OCI-LY3 (cell line): ENCODE results near the gene MS4A14.
"Not testable (repeated sequence)": the region's sequence is repeated elsewhere in the genome, so short reads cannot be mapped to it uniquely, and the experiment has no call there.

Source experiments
- H2AFZ ChIP-seq: fragments of 200-600, 300-600 bp; shearing (Covaris generic); 2 replicates; pipeline ENCODE4 v1.6.0; 2014; ENCODE audit warnings: antibody characterized with exemption, low read depth, low read length
- H3K27ac ChIP-seq: fragments of 200-600, 300-600 bp; sonication (generic); 2 replicates; pipeline ENCODE4 v1.5.1; 2014; ENCODE audit warnings: mild to moderate bottlenecking, low read length, moderate library complexity, mixed read lengths
- H3K27me3 ChIP-seq: fragments of 200-600, 300-600 bp; sonication (generic); 2 replicates; pipeline ENCODE4 v1.6.1; 2014; ENCODE audit warnings: low read depth, low read length, mixed read lengths
- H3K36me3 ChIP-seq: fragments of 200-600, 300-600 bp; sonication (generic); replicated peaks from 2 replicates; pipeline ENCODE3; 2014; ENCODE audit warnings: low read depth, low read length, mixed read lengths
- H3K4me1 ChIP-seq: fragments of 300-600, 200-600 bp; sonication (generic); 2 replicates; pipeline ENCODE4 v1.6.1; 2014; ENCODE audit warnings: low read length, mixed read lengths
- H3K4me2 ChIP-seq: fragments of 200-600, 300-600 bp; sonication (generic); 2 replicates; pipeline ENCODE4 v1.6.1; 2014; ENCODE audit warnings: low read length, mixed read lengths
- H3K4me3 ChIP-seq: fragments of 300-600, 200-600 bp; sonication (generic); 2 replicates; pipeline ENCODE4 v1.5.1; 2014; ENCODE audit warnings: antibody characterized with exemption, mild to moderate bottlenecking, low read length, moderate library complexity
- H3K79me2 ChIP-seq: fragments of 300-600, 200-600 bp; shearing (Covaris generic); 2 replicates; pipeline ENCODE4 v1.6.1; 2014; ENCODE audit warnings: mild to moderate bottlenecking, low read length, mixed read lengths
- H3K9ac ChIP-seq: fragments of 300-600, 200-600 bp; shearing (Covaris generic); 2 replicates; pipeline ENCODE4 v1.6.0; 2014; ENCODE audit warnings: mild to moderate bottlenecking, low read length, moderate library complexity
- H3K9me3 ChIP-seq: fragments of 200-600, 300-600 bp; shearing (Covaris generic); 2 replicates; pipeline ENCODE4 v1.6.1; 2014; ENCODE audit warnings: low read length, mixed read lengths; ENCODE audit not compliant: insufficient read depth
- H4K20me1 ChIP-seq: fragments of 200-600, 300-600 bp; sonication (generic); 2 replicates; pipeline ENCODE4 v1.6.1; 2016; ENCODE audit warnings: low read length, mixed read lengths; ENCODE audit not compliant: insufficient read depth
- CTCF ChIP-seq: fragments of 200-600, 300-600 bp; sonication (generic); IDR thresholded peaks from 2 replicates; pipeline ENCODE4 v1.5.1; 2014; ENCODE audit warnings: antibody characterized with exemption, low read length, low read depth
- EZH2phosphoT487 ChIP-seq: fragments of 200-600 bp; shearing (Covaris generic); IDR thresholded peaks from 2 replicates; pipeline ENCODE4 v1.6.1; 2018; ENCODE audit warnings: antibody characterized with exemption, mixed run types, low read depth

MS4A14 gene

GRCh38 chr11:60431251-60431650 is 35.0 kb downstream of the MS4A14 start:
- H2AFZ ChIP-seq, result no peak overlapping the region
- no peak overlapping the region for H3K4me2 ChIP-seq
- H3K79me2 ChIP-seq, result no peaks in the 10 kb centered on the region
- no peak overlapping the region for H3K9ac ChIP-seq
- H3K9me3 ChIP-seq, result no peaks in the 10 kb centered on the region
- H3K27ac ChIP-seq, result no peak overlapping the region
- H4K20me1 ChIP-seq, result no peaks in the 10 kb centered on the region
- TF ChIP-seq EZH2phosphoT487, result no peak
- TF ChIP-seq CTCF, result no peak
- H3K4me3 ChIP-seq, result no peak overlapping the region
- H3K4me1 ChIP-seq, result no peaks in the 10 kb centered on the region
- no peaks in the 10 kb centered on the region for H3K27me3 ChIP-seq
- H3K36me3 ChIP-seq, result no peaks in the 10 kb centered on the region

DNA sequence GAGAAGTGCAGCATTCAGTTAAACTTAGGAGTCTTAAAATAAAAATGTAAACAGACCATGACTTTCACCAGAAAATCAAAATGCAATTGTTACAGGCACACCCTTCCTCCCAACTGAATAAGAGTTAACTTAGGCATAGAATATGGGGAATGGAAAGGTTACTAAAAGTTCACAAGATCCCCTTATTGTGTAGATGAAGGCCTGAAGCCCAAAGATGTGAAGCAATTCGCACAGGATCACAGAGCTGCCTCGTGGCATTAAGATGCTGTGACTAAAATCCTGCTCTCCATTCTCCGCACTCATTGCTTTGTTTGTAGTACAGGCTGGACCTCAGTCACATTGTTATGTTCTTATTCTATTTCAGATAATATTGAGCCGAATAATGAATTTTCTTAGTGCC is 37.1 kb downstream of the MS4A14 start:
- H3K4me2 ChIP-seq, result no peak overlapping the region
- H3K9me3 ChIP-seq, result no peaks in the 10 kb centered on the region
- H4K20me1 ChIP-seq, result no peaks in the 10 kb centered on the region
- H3K27me3 ChIP-seq, result no peaks in the 10 kb centered on the region
- H3K9ac ChIP-seq, result no peak overlapping the region
- H3K36me3 ChIP-seq, result no peaks in the 10 kb centered on the region
- H3K4me3 ChIP-seq, result no peak overlapping the region
- no peaks in the 10 kb centered on the region for H3K79me2 ChIP-seq
- no peak overlapping the region for H2AFZ ChIP-seq
- no peaks in the 10 kb centered on the region for H3K4me1 ChIP-seq
- TF ChIP-seq CTCF (no peak), EZH2phosphoT487 (no peak)
- no peak overlapping the region for H3K27ac ChIP-seq

DNA sequence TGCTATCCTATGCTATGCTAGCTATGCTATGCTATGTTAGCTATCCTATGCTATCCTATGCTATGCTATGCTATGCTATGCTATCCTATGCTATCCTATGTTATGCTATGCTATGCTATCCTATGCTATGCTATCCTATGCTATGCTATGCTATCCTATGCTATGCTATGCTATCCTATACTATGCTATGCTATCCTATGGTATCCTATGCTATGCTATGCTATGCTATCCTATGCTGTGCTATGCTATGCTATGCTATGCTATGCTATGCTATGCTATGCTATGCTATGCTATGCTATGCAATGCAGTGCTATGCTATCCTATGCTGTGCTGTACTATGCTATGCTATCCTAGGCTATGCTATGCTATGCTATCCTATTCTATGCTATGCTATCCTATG is 50.8 kb downstream of the MS4A14 start:
- H3K9ac ChIP-seq, result peak overlapping the region; percentile 75; the same call in 1 of the 2 replicates
- no peak overlapping the region for H2AFZ ChIP-seq
- H3K9me3 ChIP-seq, result no peaks in the 10 kb centered on the region
- H3K79me2 ChIP-seq, result no peaks in the 10 kb centered on the region
- H3K4me3 ChIP-seq, result peak overlapping the region; percentile 73
- no peak for TF ChIP-seq EZH2phosphoT487
- TF ChIP-seq CTCF, result no peak
- peaks cover 48% of the 10 kb centered on the region for H3K4me1 ChIP-seq
- no peaks in the 10 kb centered on the region for H3K27me3 ChIP-seq
- peaks cover 4% of the 10 kb centered on the region for H3K36me3 ChIP-seq
- no peaks in the 10 kb centered on the region for H4K20me1 ChIP-seq
- H3K4me2 ChIP-seq, result peak overlapping the region; percentile 78
- peak overlapping the region; percentile 80 for H3K27ac ChIP-seq

DNA sequence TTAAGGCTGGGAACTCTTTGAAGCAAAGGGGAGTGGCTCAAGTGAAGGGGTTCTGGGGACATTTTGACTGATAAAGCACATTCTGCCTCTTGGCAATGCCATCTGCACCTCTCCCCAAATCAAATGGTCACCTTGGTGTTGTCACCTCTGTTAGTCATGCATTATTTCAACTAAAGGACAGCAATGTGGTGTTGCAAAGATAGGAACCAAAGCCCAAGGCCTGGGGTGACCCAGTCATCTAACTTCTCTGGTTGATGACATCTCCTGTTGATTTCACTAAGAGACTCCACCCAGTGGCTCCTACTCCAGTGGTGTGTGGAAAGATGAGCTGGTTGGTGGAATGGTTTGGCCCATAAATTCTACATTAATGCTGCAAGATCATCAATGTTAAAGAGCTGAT is 51.6 kb downstream of the MS4A14 start:
- no peak overlapping the region for H3K9ac ChIP-seq
- no peak overlapping the region for H2AFZ ChIP-seq
- no peak overlapping the region for H3K4me2 ChIP-seq
- H3K36me3 ChIP-seq, result peaks cover 7% of the 10 kb centered on the region
- no peaks in the 10 kb centered on the region for H3K27me3 ChIP-seq
- H3K27ac ChIP-seq, result no peak overlapping the region
- peaks cover 50% of the 10 kb centered on the region for H3K4me1 ChIP-seq
- H3K4me3 ChIP-seq, result no peak overlapping the region
- no peak for TF ChIP-seq EZH2phosphoT487
- TF ChIP-seq CTCF, result no peak
- no peaks in the 10 kb centered on the region; the same call in 1 of the 2 replicates for H3K9me3 ChIP-seq
- H3K79me2 ChIP-seq, result no peaks in the 10 kb centered on the region
- no peaks in the 10 kb centered on the region for H4K20me1 ChIP-seq

- not testable (repeated sequence) for H3K4me3 ChIP-seq, H4K20me1 ChIP-seq, H3K9me3 ChIP-seq, H3K27ac ChIP-seq, H2AFZ ChIP-seq, H3K4me2 ChIP-seq, H3K27me3 ChIP-seq, H3K9ac ChIP-seq
- Histone ChIP-seq H3K79me2 (peaks cover 13% of the 10 kb centered on the region), H3K4me1 (peaks cover 54% of the 10 kb centered on the region), H3K36me3 (peaks cover 27% of the 10 kb centered on the region)
Measured at GRCh38 chr11:60451185-60451584, 54.9 kb downstream of the MS4A14 start.
